T-cell (primary cell): ENCODE data around the gene TRIP13. TPM values are rescaled to one million over a fixed set of nuclear protein-coding genes. Genes with fewer than 3 reads are reported as not detected.
"Not testable (repeated sequence)": the region's sequence is repeated elsewhere in the genome, so short reads cannot be mapped to it uniquely, and the experiment has no call there.

Experiments used
- ATAC-seq, 4 experiments: fragments of 200-7000 bp in 3 of 4; fragments of 150-1000 bp in 1 of 4; cut with Tn5 transposase; replicated peaks in 1 of 4; 1 replicate in 3 of 4; 2 replicates in 1 of 4; pipeline ENCODE4 v1.10.0; 2021; ENCODE audit warnings: moderate library complexity in 3 of 4, mild to moderate bottlenecking in 2 of 4, moderate number of reproducible peaks in 1 of 4
- CTCF ChIA-PET, 2 donors: fragments of 300-600 bp; sonication (Branson Sonifier 250); formaldehyde crosslinking; loops; one replicate each; lab custom pipeline; 2022; ENCODE audit warnings: antibody characterized with exemption in 2 of 2; lab: Charles Lee
- POLR2A ChIA-PET, 2 donors: fragments of 300-600 bp; sonication (Branson Sonifier 250); formaldehyde crosslinking; loops; one replicate each; lab custom pipeline; 2022; ENCODE audit warnings: antibody characterized with exemption in 2 of 2; lab: Charles Lee
- DNase-seq, 35 experiments: peaks; one replicate each; pipeline versions ENCODE4 v3.0.0 to v3.0.0-alpha.2; 2013 to 2023
- H3K27ac ChIP-seq: one replicate; pipeline ENCODE4 v1.5.1; 2013; ENCODE audit warnings: low read length
- H3K27me3 ChIP-seq, 2 experiments: replicated peaks in 1 of 2; 1 replicate in 1 of 2; 2 replicates in 1 of 2; pipeline versions ENCODE4 v1.6.1 to v1.7.0; 2013; ENCODE audit warnings: low read length in 1 of 2, mixed read lengths in 1 of 2; ENCODE audit not compliant: control insufficient read depth in 2 of 2, insufficient read depth in 2 of 2; ENCODE audit errors: extremely low read depth in 1 of 2
- H3K36me3 ChIP-seq, 2 donors: 1 replicate in 1 of 2; 2 replicates in 1 of 2; pipeline versions ENCODE4 v1.6.1 to v1.7.0; 2013; ENCODE audit warnings: low read length in 1 of 2; ENCODE audit not compliant: control insufficient read depth in 2 of 2, insufficient read depth in 1 of 2; ENCODE audit errors: extremely low read depth in 1 of 2
- H3K4me1 ChIP-seq, 2 experiments: 1 replicate in 1 of 2; 2 replicates in 1 of 2; pipeline versions ENCODE4 v1.6.1 to v1.7.0; 2013; ENCODE audit warnings: low read length in 2 of 2, mixed read lengths in 1 of 2; ENCODE audit not compliant: insufficient read depth in 2 of 2, control insufficient read depth in 1 of 2; ENCODE audit errors: extremely low read depth in 1 of 2
- H3K4me3 ChIP-seq, 2 donors: 1 replicate in 1 of 2; 2 replicates in 1 of 2; pipeline versions ENCODE4 v1.5.1 to v1.7.0; 2013; ENCODE audit warnings: mild to moderate bottlenecking in 2 of 2, low read length in 1 of 2, moderate library complexity in 1 of 2; ENCODE audit not compliant: control insufficient read depth in 1 of 2; ENCODE audit errors: extremely low read depth in 1 of 2
- H3K9me3 ChIP-seq: 2 replicates; pipeline ENCODE4 v1.7.0; 2013
- H3K27ac Mint-ChIP-seq, 2 donors: one replicate each; pipeline ENCODE4 v1.8.0; 2020 to 2021; ENCODE audit warnings: mild to moderate bottlenecking in 2 of 2, mixed read lengths in 2 of 2
- H3K27me3 Mint-ChIP-seq, 2 donors: one replicate each; pipeline ENCODE4 v1.8.0; 2021 to 2022; ENCODE audit warnings: mixed read lengths in 2 of 2
- H3K36me3 Mint-ChIP-seq: one replicate; pipeline ENCODE4 v1.8.0; 2021; ENCODE audit warnings: mixed read lengths
- H3K4me1 Mint-ChIP-seq, 3 donors: one replicate each; pipeline ENCODE4 v1.8.0; 2020 to 2022; ENCODE audit warnings: mixed read lengths in 3 of 3, mild to moderate bottlenecking in 1 of 3
- H3K4me3 Mint-ChIP-seq, 3 donors: one replicate each; pipeline ENCODE4 v1.8.0; 2020 to 2022; ENCODE audit warnings: mild to moderate bottlenecking in 3 of 3, mixed read lengths in 3 of 3, moderate library complexity in 3 of 3
- H3K9me3 Mint-ChIP-seq, 3 donors: one replicate each; pipeline ENCODE4 v1.8.0; 2020 to 2022; ENCODE audit warnings: mixed read lengths in 3 of 3
- WGBS: methylation state at CpG from one replicate; pipeline ENCODE4 v1.1.5; 2013; ENCODE audit warnings: missing lambda C conversion rate; ENCODE audit not compliant: insufficient coverage; 5-methylcytosine and 5-hydroxymethylcytosine counted together
- total RNA-seq, 35 experiments: library from RNA in 6 of 35; stranded (reverse) in 6 of 35; fragments of 120-200 nt in 1 of 35; gene quantifications; one replicate each; pipeline versions ENCODE4 v1.2.1 to v1.2.4 and lab custom pipeline; 2013 to 2026

Gene TRIP13
- total RNA-seq, 5 donors from 2014 or later (not counting 1 experiment from before 2014, with no cell fraction given), result 0.66 to 1.3 (median 0.95) TPM

DNA sequence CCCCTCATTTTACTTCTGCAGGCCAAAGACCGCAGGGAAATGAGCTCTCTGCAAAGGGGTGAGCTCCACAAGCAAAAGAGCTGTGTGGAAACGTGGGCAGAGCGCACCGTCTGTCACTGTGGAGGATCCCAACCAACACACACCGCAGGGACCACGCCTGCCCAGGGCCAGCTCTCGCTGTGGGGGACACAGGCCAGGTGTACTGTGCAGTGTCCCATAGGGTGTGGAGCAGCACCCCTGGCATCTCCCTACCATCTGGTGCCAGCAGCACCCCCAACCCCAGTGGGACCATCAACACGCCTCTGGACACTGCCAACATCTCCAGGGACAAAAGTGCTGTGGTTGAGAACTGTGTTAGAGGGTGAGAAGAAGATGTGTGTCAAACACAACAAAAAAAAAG lies 14.0 kb upstream of the TRIP13 start:
- H3K4me3 Mint-ChIP-seq, H3K27me3 Mint-ChIP-seq, H3K27me3 ChIP-seq, CTCF ChIA-PET, H3K9me3 ChIP-seq, DNase-seq, H3K27ac ChIP-seq, ATAC-seq, H3K4me3 ChIP-seq, H3K27ac Mint-ChIP-seq, POLR2A ChIA-PET: not testable (repeated sequence)
- H3K9me3 Mint-ChIP-seq, result peaks cover 6 to 11% (median 7%) of the 10 kb centered on the region in 3 donors
- peaks cover 61% of the 10 kb centered on the region for H3K36me3 Mint-ChIP-seq
- peaks cover 19 to 22% (median 21%) of the 10 kb centered on the region in 3 donors for H3K4me1 Mint-ChIP-seq
- WGBS, result no CpG with 5 or more reads among the region's 8 CpGs
- Histone ChIP-seq H3K4me1 (peaks cover 0 to 12% of the 10 kb centered on the region in 2 experiments), H3K36me3 (peaks cover 32 to 63% of the 10 kb centered on the region in 2 donors)

GRCh38 chr5:880816-881550 lies 11.7 kb upstream of the TRIP13 start:
- Histone ChIP-seq H3K36me3 (peaks cover 26 to 68% of the 10 kb centered on the region in 2 donors), H3K27ac (no peak overlapping the region), H3K4me1 (peaks cover 0 to 12% of the 10 kb centered on the region in 2 experiments), H3K9me3 (no peaks in the 10 kb centered on the region), H3K4me3 (no peak overlapping the region), H3K27me3 (no peaks in the 10 kb centered on the region)
- Mint-ChIP-seq H3K9me3 (peaks cover 6 to 11% (median 7%) of the 10 kb centered on the region in 3 donors), H3K36me3 (peaks cover 57% of the 10 kb centered on the region), H3K27ac (no peak overlapping the region), H3K27me3 (no peaks in the 10 kb centered on the region), H3K4me3 (no peak overlapping the region), H3K4me1 (peaks cover 19 to 25% (median 21%) of the 10 kb centered on the region in 3 donors)
- no peak for DNase-seq
- WGBS, result 99% methylated on average over 30 of the region's 35 CpGs
- CTCF ChIA-PET, result no interaction called here
- ATAC-seq, result no peak
- POLR2A ChIA-PET, result no interaction called here

DNA sequence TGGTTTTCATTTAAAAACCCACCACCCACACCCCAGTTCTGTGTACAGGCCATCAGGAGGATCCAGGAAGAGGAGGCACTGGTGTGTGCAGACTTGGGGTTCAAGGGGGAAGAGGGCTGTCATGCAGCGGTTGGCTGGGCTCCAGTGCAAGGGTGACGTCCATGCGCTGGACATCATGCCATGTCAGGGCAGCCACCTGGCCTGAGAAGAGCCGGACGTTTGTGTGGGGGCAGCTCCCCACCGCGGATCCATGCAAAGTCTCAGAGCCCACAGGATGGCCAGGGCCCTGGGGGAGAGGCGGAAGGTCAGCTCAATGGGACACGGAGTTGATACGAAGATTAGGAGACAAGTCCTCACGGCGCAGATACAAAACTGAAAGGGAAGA lies 11.1 kb upstream of the TRIP13 start:
- Histone ChIP-seq H3K36me3 (peaks cover 27 to 68% of the 10 kb centered on the region in 2 donors), H3K27me3 (no peaks in the 10 kb centered on the region), H3K4me1 (peaks cover 0 to 12% of the 10 kb centered on the region in 2 experiments), H3K27ac (no peak overlapping the region), H3K4me3 (no peak overlapping the region), H3K9me3 (no peaks in the 10 kb centered on the region)
- no peak overlapping the region for H3K4me3 Mint-ChIP-seq
- peaks cover 6 to 11% (median 7%) of the 10 kb centered on the region in 3 donors for H3K9me3 Mint-ChIP-seq
- POLR2A ChIA-PET, result no interaction called here
- peaks cover 59% of the 10 kb centered on the region for H3K36me3 Mint-ChIP-seq
- WGBS, result 89% methylated on average over 12 of the region's 12 CpGs
- ATAC-seq (no peak), DNase-seq (no peak)
- H3K4me1 Mint-ChIP-seq, result peaks cover 19 to 25% (median 21%) of the 10 kb centered on the region in 3 donors
- H3K27me3 Mint-ChIP-seq, result no peaks in the 10 kb centered on the region
- peak overlapping the region in 1 of 2 donors; percentile 69 for H3K27ac Mint-ChIP-seq
- CTCF ChIA-PET, result no interaction called here

DNA sequence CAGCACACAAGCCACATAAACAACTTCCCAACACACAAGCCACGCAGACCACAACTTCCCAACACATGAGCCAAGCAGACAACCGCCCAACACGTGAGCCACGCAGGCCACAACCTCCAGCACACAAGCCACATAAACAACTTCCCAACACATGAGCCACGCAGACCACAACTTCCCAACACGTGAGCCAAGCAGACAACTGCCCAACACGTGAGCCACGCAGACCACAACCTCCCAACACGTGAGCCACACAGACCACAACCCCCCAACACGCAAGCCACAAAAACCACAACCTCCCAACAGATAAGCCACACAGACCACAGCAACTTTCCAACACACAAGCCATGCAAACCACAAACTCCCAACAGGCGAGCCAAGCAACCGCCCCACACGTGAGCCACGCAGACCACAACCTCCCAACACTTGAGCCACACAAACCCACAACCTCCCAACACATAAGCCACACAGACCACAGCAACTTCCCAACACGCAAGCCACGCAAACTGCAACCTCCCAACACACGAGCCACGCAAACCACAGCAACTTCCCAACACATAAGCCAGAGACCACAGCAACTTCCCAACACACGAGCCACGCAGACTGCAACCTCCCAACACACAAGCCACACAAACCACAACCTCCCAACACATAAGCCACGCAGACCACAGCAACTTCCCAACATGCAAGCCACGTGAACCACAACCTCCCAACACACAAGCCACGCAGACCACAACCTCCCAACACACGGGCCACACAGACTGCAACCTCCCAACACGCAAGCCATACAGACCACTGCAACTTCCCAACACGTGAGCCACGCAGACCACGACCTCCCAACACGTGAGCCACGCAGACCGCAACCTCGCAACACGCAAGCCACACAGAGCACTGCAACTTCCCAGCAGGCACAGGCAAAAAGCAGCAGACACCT lies 10.2 kb upstream of the TRIP13 start:
- Histone ChIP-seq H3K4me1 (peaks cover 0 to 12% of the 10 kb centered on the region in 2 experiments), H3K27me3 (no peaks in the 10 kb centered on the region), H3K36me3 (peaks cover 25 to 68% of the 10 kb centered on the region in 2 donors), H3K4me3 (no peak overlapping the region), H3K27ac (peak overlapping the region; percentile 0), H3K9me3 (no peaks in the 10 kb centered on the region)
- peak overlapping the region in 1 of 3 donors; percentile 22 for H3K4me3 Mint-ChIP-seq
- peaks cover 64% of the 10 kb centered on the region for H3K36me3 Mint-ChIP-seq
- ATAC-seq, result no peak
- H3K9me3 Mint-ChIP-seq, result peaks cover 6 to 11% (median 7%) of the 10 kb centered on the region in 3 donors
- peaks cover 19 to 26% (median 23%) of the 10 kb centered on the region in 3 donors for H3K4me1 Mint-ChIP-seq
- peak in 1 of 35 experiments; percentile 28 for DNase-seq
- ChIA-PET CTCF (no interaction called here), POLR2A (no interaction called here)
- WGBS, result 66% methylated on average over 33 of the region's 33 CpGs
- H3K27ac Mint-ChIP-seq, result peak overlapping the region; percentile 83 to 88
- no peaks in the 10 kb centered on the region for H3K27me3 Mint-ChIP-seq

DNA sequence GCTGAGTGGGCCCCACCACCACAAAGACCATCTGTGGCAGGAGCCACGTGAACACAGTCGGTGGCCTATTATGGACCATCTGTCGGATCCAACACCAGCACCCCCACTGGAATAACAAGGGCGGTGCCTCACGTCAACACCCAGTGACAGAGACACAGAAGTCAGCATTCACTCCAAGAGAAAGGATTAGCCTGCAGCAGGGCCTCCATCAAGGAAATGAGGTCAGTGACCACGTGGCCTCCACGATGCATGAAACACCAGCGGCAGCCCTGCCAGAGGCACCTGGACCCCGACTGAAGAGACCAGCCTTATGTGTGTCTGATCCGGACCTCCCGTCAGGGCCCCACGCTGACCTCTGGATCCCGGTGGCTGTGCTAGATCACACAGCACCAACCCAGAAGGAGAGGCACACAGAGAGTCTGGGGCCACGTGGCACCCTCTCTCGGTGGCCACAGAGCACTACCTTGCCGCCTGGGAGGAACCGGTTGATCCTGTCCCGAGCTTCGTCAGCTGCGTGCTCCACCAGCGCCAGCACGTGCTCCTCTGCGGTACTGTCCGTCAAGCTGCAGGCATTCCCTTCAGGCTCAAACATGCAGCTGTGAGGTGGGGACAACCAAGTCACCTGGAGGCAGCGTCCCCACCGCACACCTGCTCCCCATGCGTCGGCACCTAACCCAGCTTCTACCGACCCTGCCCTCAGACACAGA lies 9.1 kb upstream of the TRIP13 start:
- Mint-ChIP-seq H3K4me1 (peaks cover 25 to 33% (median 29%) of the 10 kb centered on the region in 3 donors), H3K27ac (no peak overlapping the region)

More for the DNA sequence above, 9.1 kb upstream of the TRIP13 start:
- no peak for DNase-seq
- Mint-ChIP-seq H3K4me3 (no peak overlapping the region), H3K27me3 (no peaks in the 10 kb centered on the region), H3K9me3 (peaks cover 6 to 11% (median 7%) of the 10 kb centered on the region in 3 donors), H3K36me3 (peaks cover 67% of the 10 kb centered on the region)
- no peak for ATAC-seq
- CTCF ChIA-PET, result no interaction called here
- H3K9me3 ChIP-seq, result no peaks in the 10 kb centered on the region
- H3K36me3 ChIP-seq, result peaks cover 20 to 72% of the 10 kb centered on the region in 2 donors
- POLR2A ChIA-PET, result no interaction called here
- H3K27me3 ChIP-seq, result no peaks in the 10 kb centered on the region
- peaks cover 0 to 16% of the 10 kb centered on the region in 2 experiments for H3K4me1 ChIP-seq
- no peak overlapping the region for H3K4me3 ChIP-seq
- no peak overlapping the region for H3K27ac ChIP-seq
- 97% methylated on average over 25 of the region's 29 CpGs for WGBS
